HepG2 (cell line): ENCODE data around the gene NCAPG. TPM values are rescaled to one million over a fixed set of nuclear protein-coding genes. Genes with fewer than 3 reads are reported as not detected.

ENCODE experiments used
- AKAP8 ChIP-seq: sonication (generic); formaldehyde crosslinking; IDR thresholded peaks from 2 replicates; pipeline ENCODE4 v1.5.1; 2020; ENCODE audit warnings: mild to moderate bottlenecking, missing genetic modification reagents
- GZF1 ChIP-seq: sonication (generic); formaldehyde crosslinking; IDR thresholded peaks from 2 replicates; pipeline ENCODE4 v1.5.1; 2020; ENCODE audit warnings: mild to moderate bottlenecking, missing genetic modification reagents
- HNRNPLL ChIP-seq: fragments of 200-400 bp; formaldehyde crosslinking; IDR thresholded peaks from 2 replicates; pipeline ENCODE4 v1.6.1; 2017; ENCODE audit warnings: mild to moderate bottlenecking, low read depth, low read length; ENCODE audit not compliant: poor library complexity, severe bottlenecking
- MBD4 ChIP-seq: IDR thresholded peaks from 2 replicates; pipeline ENCODE4 v1.6.1; 2012; ENCODE audit warnings: low read length, inconsistent platforms, borderline replicate concordance
- ZNF713 ChIP-seq: sonication (generic); formaldehyde crosslinking; IDR thresholded peaks from 2 replicates; pipeline ENCODE4 v1.4.0; 2020; ENCODE audit warnings: mild to moderate bottlenecking, missing genetic modification reagents
- polyA plus RNA-seq, 8 experiments: library from polyadenylated mRNA; depleted of rRNA in 3 of 8; stranded (reverse) in 7 of 8; unstranded in 1 of 8; fragments of >200 nt; fragmentation: Illumina TruSeq in 4 of 8; extraction: Trizol in 4 of 8; gene quantifications; 2 replicates each; pipeline versions ENCODE4 v1.2.1 to v1.2.3, GENCODE V29; 2011 to 2016; ENCODE audit warnings: low read depth in 4 of 8, missing spikeins in 1 of 8, mixed read lengths in 1 of 8; ENCODE audit not compliant: insufficient read depth in 1 of 8
- total RNA-seq, 5 experiments: library from RNA; depleted of rRNA; stranded (reverse); fragments of >200 nt; fragmentation: Illumina TruSeq; extraction: Trizol; gene quantifications; 2 replicates each; pipeline ENCODE4 v1.2.3, GENCODE V29; 2016; ENCODE audit warnings: low read depth in 1 of 5
- TF ChIP-seq, protein P1 (sequence below): IDR thresholded peaks from 2 replicates; pipeline ENCODE4 v1.6.1; 2016; ENCODE audit warnings: low read depth, missing genetic modification reagents, missing compliant biosample characterization
- TF ChIP-seq, protein P2 (sequence below): sonication (generic); formaldehyde crosslinking; IDR thresholded peaks from 2 replicates; pipeline ENCODE4 v1.5.1; 2020; ENCODE audit warnings: mild to moderate bottlenecking, missing genetic modification reagents, borderline replicate concordance

NCAPG gene
- total and polyA plus RNA-seq, 2 of the 13 experiments (the other 11 are each of a cell fraction or from before 2014, with no cell fraction given), result 14.8 to 61.9 TPM

DNA sequence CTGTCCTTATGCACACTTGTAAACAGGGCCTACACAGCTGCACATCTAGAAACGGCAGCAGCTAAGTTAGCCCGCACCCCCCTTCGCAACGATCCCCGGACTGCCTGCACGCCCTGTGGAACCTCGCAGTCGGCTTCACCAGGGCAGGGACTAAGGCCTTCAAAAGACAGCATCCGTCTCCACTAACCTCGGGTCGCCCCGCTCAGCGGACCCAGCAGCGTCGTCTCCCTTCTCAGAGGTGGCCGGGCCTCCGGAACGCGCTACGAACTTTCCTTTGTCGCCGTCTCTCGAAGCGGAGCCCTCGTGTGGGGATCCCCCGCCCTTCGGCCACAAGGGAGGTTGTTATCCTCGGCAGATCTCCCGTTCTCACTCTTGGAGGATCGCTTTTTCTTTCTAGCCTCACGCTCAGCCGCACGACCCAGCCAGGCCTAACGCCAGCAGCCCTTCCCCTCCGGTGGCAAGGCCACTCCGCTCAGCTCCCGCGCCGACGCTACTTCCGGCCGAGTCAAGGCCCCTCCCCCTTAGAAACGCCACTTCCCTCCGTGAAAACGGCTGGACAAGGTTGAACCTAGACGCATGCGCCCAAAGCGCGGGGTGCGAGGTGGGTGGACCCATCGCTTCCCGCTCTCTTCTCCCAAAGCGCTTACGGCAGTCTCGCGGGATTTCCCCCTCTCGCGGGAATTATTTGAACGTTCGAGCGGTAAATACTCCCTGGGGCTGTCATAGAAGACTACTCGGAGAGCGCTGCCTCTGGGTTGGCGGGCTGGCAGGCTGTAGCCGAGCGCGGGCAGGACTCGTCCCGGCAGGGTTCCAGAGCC lies at the start of gene NCAPG, which contains the start of gene DCAF16 (continued):
- TF ChIP-seq, protein P1, sequence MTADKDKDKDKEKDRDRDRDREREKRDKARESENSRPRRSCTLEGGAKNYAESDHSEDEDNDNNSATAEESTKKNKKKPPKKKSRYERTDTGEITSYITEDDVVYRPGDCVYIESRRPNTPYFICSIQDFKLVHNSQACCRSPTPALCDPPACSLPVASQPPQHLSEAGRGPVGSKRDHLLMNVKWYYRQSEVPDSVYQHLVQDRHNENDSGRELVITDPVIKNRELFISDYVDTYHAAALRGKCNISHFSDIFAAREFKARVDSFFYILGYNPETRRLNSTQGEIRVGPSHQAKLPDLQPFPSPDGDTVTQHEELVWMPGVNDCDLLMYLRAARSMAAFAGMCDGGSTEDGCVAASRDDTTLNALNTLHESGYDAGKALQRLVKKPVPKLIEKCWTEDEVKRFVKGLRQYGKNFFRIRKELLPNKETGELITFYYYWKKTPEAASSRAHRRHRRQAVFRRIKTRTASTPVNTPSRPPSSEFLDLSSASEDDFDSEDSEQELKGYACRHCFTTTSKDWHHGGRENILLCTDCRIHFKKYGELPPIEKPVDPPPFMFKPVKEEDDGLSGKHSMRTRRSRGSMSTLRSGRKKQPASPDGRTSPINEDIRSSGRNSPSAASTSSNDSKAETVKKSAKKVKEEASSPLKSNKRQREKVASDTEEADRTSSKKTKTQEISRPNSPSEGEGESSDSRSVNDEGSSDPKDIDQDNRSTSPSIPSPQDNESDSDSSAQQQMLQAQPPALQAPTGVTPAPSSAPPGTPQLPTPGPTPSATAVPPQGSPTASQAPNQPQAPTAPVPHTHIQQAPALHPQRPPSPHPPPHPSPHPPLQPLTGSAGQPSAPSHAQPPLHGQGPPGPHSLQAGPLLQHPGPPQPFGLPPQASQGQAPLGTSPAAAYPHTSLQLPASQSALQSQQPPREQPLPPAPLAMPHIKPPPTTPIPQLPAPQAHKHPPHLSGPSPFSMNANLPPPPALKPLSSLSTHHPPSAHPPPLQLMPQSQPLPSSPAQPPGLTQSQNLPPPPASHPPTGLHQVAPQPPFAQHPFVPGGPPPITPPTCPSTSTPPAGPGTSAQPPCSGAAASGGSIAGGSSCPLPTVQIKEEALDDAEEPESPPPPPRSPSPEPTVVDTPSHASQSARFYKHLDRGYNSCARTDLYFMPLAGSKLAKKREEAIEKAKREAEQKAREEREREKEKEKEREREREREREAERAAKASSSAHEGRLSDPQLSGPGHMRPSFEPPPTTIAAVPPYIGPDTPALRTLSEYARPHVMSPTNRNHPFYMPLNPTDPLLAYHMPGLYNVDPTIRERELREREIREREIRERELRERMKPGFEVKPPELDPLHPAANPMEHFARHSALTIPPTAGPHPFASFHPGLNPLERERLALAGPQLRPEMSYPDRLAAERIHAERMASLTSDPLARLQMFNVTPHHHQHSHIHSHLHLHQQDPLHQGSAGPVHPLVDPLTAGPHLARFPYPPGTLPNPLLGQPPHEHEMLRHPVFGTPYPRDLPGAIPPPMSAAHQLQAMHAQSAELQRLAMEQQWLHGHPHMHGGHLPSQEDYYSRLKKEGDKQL, result no peak; the same call in 1 of the 2 replicates
- TF ChIP-seq ZNF713 (CRISPR knock-in tag), result no peak
- no peak for TF ChIP-seq MBD4
- TF ChIP-seq, protein P2, sequence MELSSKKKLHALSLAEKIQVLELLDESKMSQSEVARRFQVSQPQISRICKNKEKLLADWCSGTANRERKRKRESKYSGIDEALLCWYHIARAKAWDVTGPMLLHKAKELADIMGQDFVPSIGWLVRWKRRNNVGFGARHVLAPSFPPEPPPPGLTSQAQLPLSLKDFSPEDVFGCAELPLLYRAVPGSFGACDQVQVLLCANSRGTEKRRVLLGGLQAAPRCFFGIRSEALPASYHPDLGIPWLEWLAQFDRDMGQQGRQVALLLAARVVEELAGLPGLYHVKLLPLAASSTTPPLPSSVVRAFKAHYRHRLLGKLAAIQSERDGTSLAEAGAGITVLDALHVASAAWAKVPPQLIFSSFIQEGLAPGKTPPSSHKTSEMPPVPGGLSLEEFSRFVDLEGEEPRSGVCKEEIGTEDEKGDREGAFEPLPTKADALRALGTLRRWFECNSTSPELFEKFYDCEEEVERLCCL, result no peak; the same call in 1 of the 2 replicates
- TF ChIP-seq AKAP8 (CRISPR knock-in tag), result no peak
- TF ChIP-seq GZF1 (CRISPR knock-in tag), result peak; percentile 78; the same call in 1 of the 2 replicates
- TF ChIP-seq HNRNPLL, result peak; percentile 88
- TF ChIP-seq, all 625 proteins: peak for 319
